ENCODE measurements around the gene CLCN7. TPM values are rescaled to one million over a fixed set of nuclear protein-coding genes. Genes with fewer than 3 reads are reported as not detected.

CLCN7 gene
- total RNA-seq, 2 experiments from 2014 or later, result 31.1 to 62.4 TPM

DNA sequence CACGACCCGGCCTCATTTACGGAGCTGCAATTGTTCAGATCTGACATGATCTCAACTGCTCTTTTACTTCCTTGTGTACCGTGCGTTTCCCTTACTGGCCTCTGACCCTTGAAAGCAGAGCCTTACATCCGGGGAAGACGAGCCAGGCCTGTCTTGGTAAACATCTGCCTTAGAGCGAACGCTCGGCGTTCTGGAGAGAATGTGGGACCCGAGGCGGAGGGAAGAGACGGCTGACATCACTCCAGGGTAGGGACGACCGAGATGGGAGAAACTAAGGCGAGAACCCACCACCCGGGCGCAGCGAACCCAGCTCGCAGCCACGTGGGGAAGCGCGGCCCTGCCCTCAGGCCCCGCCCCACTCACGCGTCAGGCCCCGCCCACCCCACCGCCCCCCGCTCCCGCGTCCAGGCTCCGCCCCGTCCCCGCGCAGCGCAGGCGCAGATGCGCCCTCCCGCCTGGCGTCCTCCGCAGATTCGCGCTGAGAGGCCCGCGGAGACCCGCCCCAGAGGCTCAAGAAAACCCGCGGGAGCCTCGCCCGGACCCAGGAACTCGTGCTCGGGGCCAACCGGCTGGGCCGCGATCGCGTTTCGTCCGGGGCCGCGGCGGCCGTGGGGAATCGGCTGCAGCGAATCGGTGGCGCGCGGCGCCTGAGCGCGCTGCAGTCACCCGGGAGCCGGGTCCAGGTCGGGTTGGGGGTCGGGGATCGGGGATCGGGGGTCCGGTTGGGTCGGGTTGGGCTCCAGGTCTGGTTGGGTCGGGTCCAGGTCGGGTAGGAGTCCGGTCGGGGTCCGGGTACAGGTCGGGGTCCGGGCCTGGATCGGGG is 18.3 kb upstream of the CLCN7 start, which contains the start of gene TELO2:
TSS of gene TELO2 (plus strand) at position 438 of the 823 bp plus-strand sequence. CDS start 922 bp downstream, outside the sequence.
- Histone ChIP-seq H3K9me2 (ENCODE audit: insufficient read depth, low read length) (no peaks in the 10 kb centered on the region), H2AFZ (ENCODE audit: low read length) (peak within 1 kb of the TSS; percentile 65), H3K4me1 (ENCODE audit: insufficient read depth, low read length, poor library complexity, severe bottlenecking) (peaks cover 16% of the 10 kb centered on the region), H3K79me2 (ENCODE audit: insufficient read depth, low read depth, low read length) (peaks cover 7% of the 10 kb centered on the region; the same call in 1 of the 2 replicates), H3K27ac (ENCODE audit: low read depth, low read length, poor library complexity, severe bottlenecking) (peak within 1 kb of the TSS; percentile 59), H3K4me2 (ENCODE audit: low read length) (peak within 1 kb of the TSS; percentile 80), H4K20me1 (ENCODE audit: insufficient read depth, low read length) (no peaks in the 10 kb centered on the region), H3K4me3 (ENCODE audit: low read depth, low read length, poor library complexity, severe bottlenecking) (peak within 1 kb of the TSS; percentile 90), H3K36me3 (ENCODE audit: insufficient read depth, low read length) (peaks cover 33% of the 10 kb centered on the region), H3K9me3 (ENCODE audit: low read length) (no peaks in the 10 kb centered on the region)
- intact Hi-C loops (cut with micrococcal nuclease; ENCODE audit: unreplicated experiment), result loop anchor here (5.0 kb wide), 1 partner anchor 119 kb away; the partner anchor contains the start of genes CRAMP1 and IFT140
- peak; percentile 87 for DNase-seq (ENCODE audit: low spot score)
- ChIA-PET CTCF (ENCODE audit: unreplicated experiment) (no interaction called here), POLR2A (no interaction called here)
- BruUV-seq (replicated peaks), result no TSS peak
- TF ChIP-seq, protein P1, sequence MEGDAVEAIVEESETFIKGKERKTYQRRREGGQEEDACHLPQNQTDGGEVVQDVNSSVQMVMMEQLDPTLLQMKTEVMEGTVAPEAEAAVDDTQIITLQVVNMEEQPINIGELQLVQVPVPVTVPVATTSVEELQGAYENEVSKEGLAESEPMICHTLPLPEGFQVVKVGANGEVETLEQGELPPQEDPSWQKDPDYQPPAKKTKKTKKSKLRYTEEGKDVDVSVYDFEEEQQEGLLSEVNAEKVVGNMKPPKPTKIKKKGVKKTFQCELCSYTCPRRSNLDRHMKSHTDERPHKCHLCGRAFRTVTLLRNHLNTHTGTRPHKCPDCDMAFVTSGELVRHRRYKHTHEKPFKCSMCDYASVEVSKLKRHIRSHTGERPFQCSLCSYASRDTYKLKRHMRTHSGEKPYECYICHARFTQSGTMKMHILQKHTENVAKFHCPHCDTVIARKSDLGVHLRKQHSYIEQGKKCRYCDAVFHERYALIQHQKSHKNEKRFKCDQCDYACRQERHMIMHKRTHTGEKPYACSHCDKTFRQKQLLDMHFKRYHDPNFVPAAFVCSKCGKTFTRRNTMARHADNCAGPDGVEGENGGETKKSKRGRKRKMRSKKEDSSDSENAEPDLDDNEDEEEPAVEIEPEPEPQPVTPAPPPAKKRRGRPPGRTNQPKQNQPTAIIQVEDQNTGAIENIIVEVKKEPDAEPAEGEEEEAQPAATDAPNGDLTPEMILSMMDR (conservative IDR thresholded peaks at IDR 0.05; ENCODE audit: low read length), result no peak
- TF ChIP-seq EZH2phosphoT487 (IDR thresholded peaks at IDR 0.05; ENCODE audit: borderline replicate concordance, low read depth, low read length), result no peak

DNA sequence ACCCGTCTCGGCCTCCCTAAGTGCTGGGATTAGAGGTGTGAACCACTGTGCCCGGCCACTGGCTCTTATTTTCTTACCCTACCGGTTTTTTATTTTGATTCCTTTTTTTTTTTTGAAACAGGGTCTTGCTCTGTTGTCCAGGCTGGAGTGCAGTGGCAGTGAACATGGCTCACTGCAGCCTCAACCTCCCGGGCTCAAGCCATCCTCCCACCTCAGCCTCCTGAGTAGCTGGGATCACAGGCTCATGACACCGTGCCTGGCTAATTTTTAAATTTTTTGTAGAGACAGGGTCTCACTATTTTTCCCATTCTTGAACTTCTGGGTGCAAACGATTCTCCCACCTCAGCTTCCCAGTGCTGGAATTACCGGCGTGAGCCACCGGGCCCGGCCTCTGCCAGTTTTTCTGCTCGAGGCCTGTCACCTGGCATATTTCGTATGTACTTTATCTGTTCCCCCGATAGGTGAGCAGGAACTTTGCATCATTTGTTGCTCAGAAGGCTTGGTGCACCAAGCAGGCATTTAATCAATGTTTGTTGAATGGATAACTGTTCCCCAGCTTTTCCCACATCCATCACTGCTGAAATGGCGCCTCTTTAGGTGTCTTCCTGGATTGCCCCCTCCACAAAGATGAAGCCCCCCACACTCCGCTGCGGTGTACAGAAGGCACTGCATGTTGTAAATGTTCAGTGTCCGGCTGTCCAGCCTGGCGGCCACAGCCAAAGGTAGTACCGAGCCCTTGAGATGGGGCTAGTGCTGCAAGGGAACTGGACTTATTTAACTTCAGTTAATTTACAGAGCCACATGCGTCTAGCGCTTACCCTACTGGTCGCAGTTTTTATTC is 17.5 kb upstream of the CLCN7 start:
- intact Hi-C loops (cut with micrococcal nuclease; ENCODE audit: unreplicated experiment), result loop anchor here (5.0 kb wide), 1 partner anchor 120 kb away; the partner anchor contains the start of genes CRAMP1 and IFT140

More for the DNA sequence above, 17.5 kb upstream of the CLCN7 start:
- peak overlapping the region; percentile 80 for H3K4me2 ChIP-seq (ENCODE audit: low read length)
- H3K4me1 ChIP-seq (ENCODE audit: insufficient read depth, low read length, poor library complexity, severe bottlenecking), result peaks cover 16% of the 10 kb centered on the region
- DNase-seq (ENCODE audit: low spot score), result no peak
- H3K36me3 ChIP-seq (ENCODE audit: insufficient read depth, low read length), result peaks cover 24% of the 10 kb centered on the region
- peak overlapping the region; percentile 65; the same call in 1 of the 2 replicates for H2AFZ ChIP-seq (ENCODE audit: low read length)
- H3K4me3 ChIP-seq (ENCODE audit: low read depth, low read length, poor library complexity, severe bottlenecking), result peak overlapping the region; percentile 90
- peaks cover 7% of the 10 kb centered on the region; the same call in 1 of the 2 replicates for H3K79me2 ChIP-seq (ENCODE audit: insufficient read depth, low read depth, low read length)
- BruUV-seq (replicated peaks), result TSS peak; percentile 99
- TF ChIP-seq EZH2phosphoT487 (IDR thresholded peaks at IDR 0.05; ENCODE audit: borderline replicate concordance, low read depth, low read length), result no peak
- TF ChIP-seq, protein P1 (conservative IDR thresholded peaks at IDR 0.05; ENCODE audit: low read length), result no peak
- ChIA-PET POLR2A (interaction anchor here (0.7 to 0.8 kb wide), 2 partner anchors 14 to 33 kb away, joined by 5 read pairs; no protein-coding TSS in a partner anchor), CTCF (ENCODE audit: unreplicated experiment) (no interaction called here)
- H3K27ac ChIP-seq (ENCODE audit: low read depth, low read length, poor library complexity, severe bottlenecking), result peak overlapping the region; percentile 59
- no peaks in the 10 kb centered on the region for H4K20me1 ChIP-seq (ENCODE audit: insufficient read depth, low read length)
- no peaks in the 10 kb centered on the region for H3K9me2 ChIP-seq (ENCODE audit: insufficient read depth, low read length)
- no peaks in the 10 kb centered on the region for H3K9me3 ChIP-seq (ENCODE audit: low read length)
